Measurements from ENCODE around the gene FBXO47. TPM values are rescaled to one million over a fixed set of nuclear protein-coding genes. Genes with fewer than 3 reads are reported as not detected.
A peak's percentile ranks its signal among the peaks of the same experiment; 100 is the strongest.

The FBXO47 gene
- total and polyA plus RNA-seq, 2 of the 4 experiments (the other 2 are of a cell fraction) = under 0.01 TPM; not detected in 1

GRCh38 chr17:38959508-38959907 lies 7.7 kb downstream of the FBXO47 start:
- Histone ChIP-seq H3K9me3 (ENCODE audit: control insufficient read depth, insufficient read depth, low read length) (no peaks in the 10 kb centered on the region), H3K14ac (replicated peaks; ENCODE audit: low read depth, low read length) (peak overlapping the region; percentile 86), H2BK5ac (ENCODE audit: low read depth, low read length, poor library complexity, severe bottlenecking) (peak overlapping the region; percentile 92), H3K9ac (ENCODE audit: low read depth, low read length) (peak overlapping the region; percentile 55), H4K20me1 (ENCODE audit: insufficient read depth, low read length) (no peaks in the 10 kb centered on the region), H3K4me1 (ENCODE audit: control insufficient read depth, insufficient read depth, low read length) (peaks cover 8% of the 10 kb centered on the region), H3K18ac (ENCODE audit: low read depth, low read length) (peak overlapping the region; percentile 97), H3K56ac (ENCODE audit: extremely low read depth, insufficient read depth, low read length) (peak overlapping the region; percentile 80), H2AFZ (replicated peaks; ENCODE audit: low read length, poor library complexity) (no peak overlapping the region), H3K4ac (ENCODE audit: low read depth, low read length) (peak overlapping the region; percentile 96), H3K4me2 (ENCODE audit: low read depth, low read length) (no peak overlapping the region), H3K23ac (ENCODE audit: low read depth, low read length) (peak overlapping the region; percentile 62; the same call in 1 of the 2 replicates), H4K91ac (ENCODE audit: insufficient read depth, low read depth, low read length) (peak overlapping the region; percentile 81), H2AK5ac (ENCODE audit: low read depth, low read length) (peak overlapping the region; percentile 91), H3K27me3 (ENCODE audit: control insufficient read depth, insufficient read depth, low read length) (no peaks in the 10 kb centered on the region), H3K36me3 (ENCODE audit: control insufficient read depth, insufficient read depth, low read length) (no peaks in the 10 kb centered on the region), H2AK9ac (replicated peaks; ENCODE audit: low read depth, low read length, poor library complexity) (no peak overlapping the region), H4K5ac (ENCODE audit: low read depth, low read length) (peak overlapping the region; percentile 93), H2BK20ac (ENCODE audit: low read depth, low read length) (peak overlapping the region; percentile 96), H3K79me1 (ENCODE audit: low read depth in 1 of 2, low read length in 2 of 2) (0 out of 4 replicates have a peak, but pooled peaks cover 0 to 2% of the 10 kb centered on the region in 2 experiments), H4K8ac (ENCODE audit: low read depth in 2 of 2, low read length in 2 of 2) (peak overlapping the region; percentile 46 to 88), H3K4me3 (ENCODE audit: insufficient read depth, low read depth, low read length) (no peak overlapping the region), H2BK120ac (ENCODE audit: low read depth, low read length) (peak overlapping the region; percentile 97), H2BK15ac (ENCODE audit: low read depth, low read length) (peak overlapping the region; percentile 63; the same call in 2 of the 3 replicates), H3K9me1 (ENCODE audit: insufficient read depth, low read length) (peaks cover 3% of the 10 kb centered on the region; the same call in 1 of the 2 replicates), H3K27ac (ENCODE audit: insufficient read depth, low read length) (peak overlapping the region; percentile 98)
- CTCF ChIA-PET = no interaction called here
- POLR2A ChIA-PET (ENCODE audit: unreplicated experiment) = interaction anchor here (0.6 kb wide), 1 partner anchor 115 kb away, joined by 8 read pairs; no protein-coding TSS in a partner anchor
- no peak for ATAC-seq (ENCODE audit: low read depth)
- no peak for TF ChIP-seq FOS (IDR thresholded peaks at IDR 0.05; ENCODE audit: low read depth, low read length)
- TF ChIP-seq RAD21 (IDR thresholded peaks at IDR 0.05; ENCODE audit: low read length) = no peak
- no peak for TF ChIP-seq MXI1 (IDR thresholded peaks at IDR 0.05; ENCODE audit: borderline replicate concordance, low read depth, low read length)
- no peak for TF ChIP-seq RFX5 (IDR thresholded peaks at IDR 0.05; ENCODE audit: low read depth, low read length)
- no peak for TF ChIP-seq RCOR1 (IDR thresholded peaks at IDR 0.05; ENCODE audit: insufficient replicate concordance, low read length)
- TF ChIP-seq POLR2A (IDR thresholded peaks at IDR 0.05; ENCODE audit: low read depth, low read length) = no peak
- TF ChIP-seq USF2 (IDR thresholded peaks at IDR 0.05; ENCODE audit: low read depth, low read length) = no peak
- no peak for TF ChIP-seq ELK1 (IDR thresholded peaks at IDR 0.05; ENCODE audit: borderline replicate concordance, low read depth, low read length)
- BruUV-seq (replicated peaks) = no TSS peak
- in situ Hi-C loops (cut with MboI; ENCODE audit: low sequenced_read_pairs) (no loop called here), intact Hi-C loops (cut with micrococcal nuclease) (no loop called here), dilution Hi-C loops (cut with HindIII; ENCODE audit: low sequenced_read_pairs, unreplicated experiment) (no loop called here)
- no CpG with 5 or more reads among the region's 3 CpGs for WGBS, 2 experiments (ENCODE audit: extremely low coverage in 2 of 2, insufficient read length in 1 of 2)
- DNase-seq = no peak
